Ovary (tissue), 9 donors: ENCODE data around the gene FARS2. TPM values are rescaled to one million over a fixed set of nuclear protein-coding genes. Genes with fewer than 3 reads are reported as not detected.

Experiments used
- DNase-seq, 5 donors: peaks; one replicate each; pipeline ENCODE4 v3.0.0-alpha.2; 2019 to 2020
- H3K27ac ChIP-seq, 2 donors: fragments of 200-600 bp; one replicate each; pipeline versions ENCODE4 v1.5.1 to v1.8.0; 2019 to 2022
- H3K27me3 ChIP-seq: fragments of 200-600 bp; one replicate; pipeline ENCODE4 v1.8.0; 2022
- H3K36me3 ChIP-seq: fragments of 200-600 bp; sonication (generic); one replicate; pipeline ENCODE4 v1.5.1; 2019
- H3K4me1 ChIP-seq: one replicate; pipeline ENCODE4 v1.8.1; 2013; ENCODE audit warnings: mild to moderate bottlenecking, moderate library complexity; ENCODE audit not compliant: insufficient read depth
- H3K4me3 ChIP-seq: fragments of 200-600 bp; sonication (generic); one replicate; pipeline ENCODE4 v1.5.1; 2017
- H3K9me3 ChIP-seq, 2 donors: fragments of 200-600 bp in 1 of 2; sonication (generic) in 1 of 2; one replicate each; pipeline versions ENCODE4 v1.5.1 to v1.8.1; 2013 to 2019; ENCODE audit warnings: mild to moderate bottlenecking in 1 of 2, moderate library complexity in 1 of 2
- EP300 ChIP-seq: sonication (generic); formaldehyde crosslinking; IDR thresholded peaks from one replicate; pipeline ENCODE4 v1.6.1; 2017; ENCODE audit warnings: antibody characterized with exemption
- POLR2A ChIP-seq: fragments of 450-650 bp; IDR thresholded peaks from one replicate; pipeline ENCODE4 v1.6.1; 2017; ENCODE audit warnings: antibody characterized with exemption, mild to moderate bottlenecking, moderate library complexity
- WGBS, 3 donors: extraction: QIAGEN DNeasy Blood & Tissue Kit in 1 of 3; methylation state at CpG; one replicate each; pipeline versions ENCODE4 v1.1.5 to v1.1.7; 2013 to 2017; 5-methylcytosine and 5-hydroxymethylcytosine counted together
- intact Hi-C, 4 donors: fragments of 100-400 bp; cut with DNase I; formaldehyde crosslinking; loops; one replicate each; pipeline versions ENCODE4 v1.11.0 to v1.15.1; 2022 to 2023
- polyA plus RNA-seq, 2 donors: library from polyadenylated mRNA; stranded (reverse); fragments of 200-250 nt in 1 of 2; fragments of 350-450 nt in 1 of 2; fragmentation: Illumina TruSeq in 1 of 2; extraction: RNeasy Lipid Tissue Mini Kit (QIAGEN cat#74804) in 1 of 2; gene quantifications; one replicate each; pipeline ENCODE4 v1.2.3, GENCODE V29; 2013 to 2014
- total RNA-seq, 7 donors: library from RNA; depleted of rRNA in 2 of 7; stranded (reverse); fragments of >200 nt in 2 of 7; fragmentation: NEBNext Ultra II Directional in 3 of 7; extraction: Animal tissue kit (Norgen Biotek cat#: 25700) in 3 of 7; gene quantifications; one replicate each; pipeline versions ENCODE4 v1.1.0 to v1.2.4, GENCODE V29; 2016 to 2023
- TF ChIP-seq, protein P1 (sequence below), 3 donors: fragments of 450-650 bp in 2 of 3; fragments of 200-600 bp in 1 of 3; IDR thresholded peaks; one replicate each; pipeline versions ENCODE4 v1.5.1 to v1.8.0; 2016 to 2022; ENCODE audit warnings: antibody characterized with exemption in 3 of 3, mild to moderate bottlenecking in 1 of 3
- donor health status: DM: no; HTN: no; CAD: no; lungs with moderate emphysema.
- donor health status: DM: no; HTN: no; CAD: no.
- donor health status: Bipolar disorder and iron deficiency.
- donor health status: DM: yes; HTN: yes; CAD: no.
- donor health status: DM: no; HTN: no; CAD: no.
- donor health status: DM: yes; HTN: yes; CAD: no.

The FARS2 gene
- total and polyA plus RNA-seq, 9 donors, result 9.2 to 17.5 (median 11.0) TPM

GRCh38 chr6:5723841-5724691 is 462.8 kb downstream of the FARS2 start:
- TF ChIP-seq EP300, result no peak
- no peak for TF ChIP-seq POLR2A
- TF ChIP-seq, protein P1, sequence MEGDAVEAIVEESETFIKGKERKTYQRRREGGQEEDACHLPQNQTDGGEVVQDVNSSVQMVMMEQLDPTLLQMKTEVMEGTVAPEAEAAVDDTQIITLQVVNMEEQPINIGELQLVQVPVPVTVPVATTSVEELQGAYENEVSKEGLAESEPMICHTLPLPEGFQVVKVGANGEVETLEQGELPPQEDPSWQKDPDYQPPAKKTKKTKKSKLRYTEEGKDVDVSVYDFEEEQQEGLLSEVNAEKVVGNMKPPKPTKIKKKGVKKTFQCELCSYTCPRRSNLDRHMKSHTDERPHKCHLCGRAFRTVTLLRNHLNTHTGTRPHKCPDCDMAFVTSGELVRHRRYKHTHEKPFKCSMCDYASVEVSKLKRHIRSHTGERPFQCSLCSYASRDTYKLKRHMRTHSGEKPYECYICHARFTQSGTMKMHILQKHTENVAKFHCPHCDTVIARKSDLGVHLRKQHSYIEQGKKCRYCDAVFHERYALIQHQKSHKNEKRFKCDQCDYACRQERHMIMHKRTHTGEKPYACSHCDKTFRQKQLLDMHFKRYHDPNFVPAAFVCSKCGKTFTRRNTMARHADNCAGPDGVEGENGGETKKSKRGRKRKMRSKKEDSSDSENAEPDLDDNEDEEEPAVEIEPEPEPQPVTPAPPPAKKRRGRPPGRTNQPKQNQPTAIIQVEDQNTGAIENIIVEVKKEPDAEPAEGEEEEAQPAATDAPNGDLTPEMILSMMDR (IDR thresholded peaks at IDR 0.05), result no peak
- 77 to 78% (median 77%) methylated on average over 21 of the region's 21 CpGs for WGBS, 3 donors
- Histone ChIP-seq H3K27me3 (no peaks in the 10 kb centered on the region), H3K4me3 (no peak overlapping the region), H3K4me1 (no peaks in the 10 kb centered on the region), H3K36me3 (no peaks in the 10 kb centered on the region), H3K9me3 (no peaks in the 10 kb centered on the region), H3K27ac (no peak overlapping the region)
- DNase-seq, result no peak
- intact Hi-C loops, result no loop called here

GRCh38 chr6:5724911-5725310 is 463.6 kb downstream of the FARS2 start:
- Histone ChIP-seq H3K36me3 (no peaks in the 10 kb centered on the region), H3K4me1 (no peaks in the 10 kb centered on the region), H3K27me3 (no peaks in the 10 kb centered on the region), H3K9me3 (no peaks in the 10 kb centered on the region), H3K27ac (no peak overlapping the region), H3K4me3 (no peak overlapping the region)
- no peak for TF ChIP-seq EP300
- WGBS, 3 donors, result 94 to 96% (median 95%) methylated on average over 10 of the region's 10 CpGs
- no peak for DNase-seq
- intact Hi-C loops, result no loop called here

DNA sequence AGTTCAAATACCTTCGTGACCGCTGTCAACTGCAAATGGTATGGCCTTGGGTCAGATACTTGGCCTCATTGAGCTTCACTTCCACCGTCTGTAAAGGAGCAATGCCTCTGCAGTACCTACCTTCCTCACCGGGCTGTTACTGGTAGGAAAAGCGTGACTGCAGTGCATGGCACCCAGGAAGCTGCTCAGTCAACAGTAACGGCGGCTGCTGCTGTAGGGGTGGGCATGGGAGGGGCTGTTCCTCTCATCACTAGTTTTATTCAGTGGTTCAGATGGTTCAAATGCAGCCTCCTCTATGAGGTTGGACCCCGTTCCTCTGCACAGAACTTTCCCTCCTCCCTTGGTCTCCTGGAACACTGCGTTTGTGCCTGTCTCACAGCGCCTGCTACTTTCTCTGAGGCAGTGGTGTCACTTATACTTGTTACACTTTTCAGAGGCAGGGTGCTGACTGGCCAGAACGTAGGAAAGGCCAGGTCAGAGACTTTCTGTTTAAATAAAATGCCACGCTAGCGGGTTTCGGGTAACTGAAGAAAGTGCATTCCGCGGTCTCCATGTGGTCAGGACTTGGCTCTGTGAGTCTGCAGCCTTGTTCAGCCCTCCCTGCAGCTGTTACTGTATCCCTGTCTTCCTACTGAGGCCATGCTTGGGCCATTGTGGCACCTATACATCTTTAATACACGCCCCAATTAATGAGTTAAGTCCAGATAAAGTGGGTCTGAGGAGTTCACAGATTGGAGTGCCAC is 465.8 kb downstream of the FARS2 start:
- DNase-seq, result no peak
- Histone ChIP-seq H3K36me3 (no peaks in the 10 kb centered on the region), H3K27ac (no peak overlapping the region), H3K27me3 (no peaks in the 10 kb centered on the region), H3K4me1 (no peaks in the 10 kb centered on the region), H3K4me3 (no peak overlapping the region), H3K9me3 (no peaks in the 10 kb centered on the region)
- WGBS, 3 donors, result 92 to 96% (median 95%) methylated on average over 17 of the region's 17 CpGs
- intact Hi-C loops, result no loop called here
- TF ChIP-seq POLR2A (no peak), EP300 (no peak)
- TF ChIP-seq, protein P1 (IDR thresholded peaks at IDR 0.05), result no peak

DNA sequence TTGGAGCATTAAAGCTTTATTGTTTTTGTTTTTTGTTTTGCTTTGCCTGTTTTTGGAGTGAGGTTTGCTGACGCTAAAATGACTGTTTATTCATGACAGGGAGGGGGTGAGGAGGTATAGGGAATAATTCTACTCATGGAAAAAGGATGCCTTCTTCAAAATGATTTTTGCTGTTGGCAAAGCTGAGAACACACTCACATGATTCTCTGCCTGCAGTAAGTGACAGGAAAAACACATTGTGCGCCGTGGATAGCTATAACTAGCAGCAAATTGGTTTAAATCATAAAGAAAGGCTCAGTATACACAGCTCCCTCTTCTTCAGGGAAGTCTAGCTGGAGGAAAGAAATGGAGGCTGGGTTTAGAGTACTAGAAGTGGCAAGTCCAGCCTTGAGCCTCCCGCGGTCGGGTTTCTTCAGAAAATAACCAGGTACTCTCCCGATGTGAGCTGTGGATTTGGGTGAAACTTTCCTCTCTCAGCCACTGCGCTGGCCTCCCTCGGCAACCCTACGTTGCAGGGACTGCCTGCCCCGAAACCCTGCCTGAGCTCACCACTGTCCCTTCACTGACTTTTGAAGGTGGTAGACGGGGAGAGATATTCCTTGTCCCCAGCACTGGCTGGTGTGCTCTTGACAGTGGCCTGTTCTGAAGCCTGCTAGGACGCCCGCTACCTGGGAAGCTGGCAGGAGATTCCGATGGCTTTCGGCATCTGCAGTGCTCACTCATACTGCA is 467.2 kb downstream of the FARS2 start:
- whole genome bisulfite sequencing, 3 donors, result 89 to 92% (median 91%) methylated on average over 16 of the region's 16 CpGs
- Histone ChIP-seq H3K27me3 (no peaks in the 10 kb centered on the region), H3K9me3 (no peaks in the 10 kb centered on the region), H3K4me3 (no peak overlapping the region), H3K36me3 (no peaks in the 10 kb centered on the region), H3K4me1 (no peaks in the 10 kb centered on the region), H3K27ac (no peak overlapping the region)
- intact Hi-C loops, result no loop called here
- no peak for TF ChIP-seq EP300
- no peak for TF ChIP-seq POLR2A
- TF ChIP-seq, protein P1 (IDR thresholded peaks at IDR 0.05), result no peak
- DNase-seq, result no peak
